Hepatic stellate cell (primary cell): ENCODE measurements around the gene CRYGA.
"Not testable (repeated sequence)": the region's sequence is repeated elsewhere in the genome, so short reads cannot be mapped to it uniquely, and the experiment has no call there.

ENCODE experiments used
- DNase-seq: peaks from one replicate; pipeline ENCODE4 v3.0.0; 2011; ENCODE audit warnings: low spot score

CRYGA gene

DNA sequence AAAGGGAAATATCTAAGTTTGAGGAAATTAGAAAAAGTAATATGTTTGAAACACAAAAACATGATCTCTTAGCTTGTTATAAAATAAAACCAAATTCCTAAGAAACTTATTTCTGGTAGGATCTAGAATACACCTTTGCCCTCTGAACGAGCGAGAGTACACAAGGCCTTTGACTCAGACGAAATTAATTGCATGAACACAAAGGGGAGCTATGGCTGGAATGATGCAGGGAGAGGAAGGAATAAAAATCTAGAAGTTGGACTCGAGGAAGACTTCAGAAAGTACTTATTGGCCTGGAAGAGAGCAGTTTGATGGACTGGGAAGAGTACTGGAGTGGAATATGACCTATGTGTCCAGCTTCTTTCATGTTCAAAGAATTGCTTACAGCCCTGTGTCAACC lies 38.1 kb downstream of the CRYGA start:
- no peak for DNase-seq

GRCh38 chr2:208124013-208124715 lies 39.2 kb downstream of the CRYGA start, which contains the start of gene CRYGD:
Gene CRYGD, minus strand, starts transcription at chr2:208124524. Its CDS starts 51 bp downstream, at chr2:208124473.
- DNase-seq, result not testable (repeated sequence)

GRCh38 chr2:208122248-208122647 lies 41.1 kb downstream of the CRYGA start:
- DNase-seq, result no peak

DNA sequence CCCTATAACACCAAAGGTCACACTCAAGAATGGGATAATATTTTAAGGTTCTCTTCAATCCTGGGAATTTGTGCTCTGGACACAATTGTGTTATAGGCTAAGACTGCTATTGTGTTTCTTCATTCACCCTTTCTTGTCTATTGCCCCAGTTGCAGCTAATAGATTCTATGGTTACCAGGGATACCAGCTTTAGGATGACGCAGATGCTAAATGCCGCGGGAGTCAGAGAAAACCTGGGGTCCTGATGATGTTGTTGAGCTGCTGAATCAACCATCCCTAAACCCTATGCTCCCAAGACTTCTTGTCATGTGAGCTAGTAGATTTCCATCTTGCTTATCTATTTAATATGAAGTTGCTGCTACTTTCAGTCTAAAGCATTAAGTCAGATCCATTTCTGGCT lies 44.5 kb downstream of the CRYGA start:
- DNase-seq, result no peak

DNA sequence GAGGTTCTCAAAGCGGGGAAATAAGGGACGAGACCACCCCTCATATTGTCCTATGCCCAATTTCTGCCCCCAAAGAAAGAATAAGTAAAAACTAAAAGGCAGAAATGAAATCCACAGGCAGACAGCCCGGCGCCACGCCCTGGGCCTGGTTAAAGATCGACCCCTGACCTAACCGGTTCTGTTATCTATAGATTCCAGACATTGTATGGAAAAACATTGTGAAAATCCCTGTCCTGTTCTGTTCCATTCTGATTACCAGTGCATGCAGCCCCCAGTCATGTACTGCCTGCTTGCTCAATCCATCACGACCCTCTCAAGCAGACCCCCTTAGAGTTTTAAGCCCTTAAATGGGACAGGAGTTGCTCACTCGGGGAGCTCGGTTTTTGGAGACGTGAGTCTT lies 46.0 kb downstream of the CRYGA start:
- not testable (repeated sequence) for DNase-seq

GRCh38 chr2:208112969-208113368 lies 50.4 kb downstream of the CRYGA start:
- no peak for DNase-seq

DNA sequence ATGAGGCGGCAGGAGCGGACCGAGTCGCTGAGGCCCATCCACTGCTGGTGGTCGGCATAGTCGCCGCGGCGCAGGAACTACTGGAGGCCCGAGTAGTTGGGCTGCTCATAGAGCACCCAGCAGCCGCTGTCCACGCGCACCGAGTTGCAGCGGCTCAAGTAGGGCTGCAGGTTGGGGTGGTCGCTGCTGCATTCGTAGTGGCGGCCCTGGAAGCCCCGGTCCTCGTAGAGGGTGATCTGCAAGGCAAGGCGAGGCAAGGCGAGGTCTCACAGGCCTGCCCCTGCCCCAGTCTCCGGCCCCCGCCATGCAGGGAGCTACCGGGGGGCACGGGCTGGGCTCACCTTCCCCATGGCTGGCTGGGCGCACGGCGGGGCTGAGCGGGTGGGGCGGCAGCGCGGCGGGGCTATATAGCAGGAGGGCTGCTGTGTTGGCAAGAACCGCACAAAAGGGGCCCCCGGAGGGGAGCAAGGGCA lies 51.1 kb downstream of the CRYGA start:
- not testable (repeated sequence) for DNase-seq
